NCI-H2081 (cell line): ENCODE results near the gene ACBD6.

Source experiments
- DNase-seq, 2 experiments: peaks; one replicate each; lab custom pipeline; 2025; lab: John Stamatoyannopoulos, UW

ACBD6 gene

DNA sequence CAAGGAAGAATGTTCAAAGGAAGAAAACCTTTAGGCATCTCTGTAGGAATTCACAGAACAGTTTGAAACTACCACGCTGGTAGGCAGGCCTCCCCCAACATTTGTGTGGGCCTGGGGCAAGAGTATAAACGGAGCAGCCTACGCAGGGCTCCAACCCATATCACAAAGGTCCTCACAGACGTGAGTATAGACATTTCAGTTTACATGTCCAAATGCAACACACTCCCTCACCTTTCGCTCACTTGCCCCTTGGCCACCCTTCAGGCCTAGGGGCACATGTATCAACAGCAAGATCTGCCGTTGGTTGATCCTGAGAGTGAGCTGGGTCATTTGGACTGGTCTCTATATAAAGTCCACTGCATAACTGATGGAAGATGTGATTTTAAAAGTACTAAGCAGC lies 133.3 kb downstream of the ACBD6 start:
- no peak for DNase-seq

DNA sequence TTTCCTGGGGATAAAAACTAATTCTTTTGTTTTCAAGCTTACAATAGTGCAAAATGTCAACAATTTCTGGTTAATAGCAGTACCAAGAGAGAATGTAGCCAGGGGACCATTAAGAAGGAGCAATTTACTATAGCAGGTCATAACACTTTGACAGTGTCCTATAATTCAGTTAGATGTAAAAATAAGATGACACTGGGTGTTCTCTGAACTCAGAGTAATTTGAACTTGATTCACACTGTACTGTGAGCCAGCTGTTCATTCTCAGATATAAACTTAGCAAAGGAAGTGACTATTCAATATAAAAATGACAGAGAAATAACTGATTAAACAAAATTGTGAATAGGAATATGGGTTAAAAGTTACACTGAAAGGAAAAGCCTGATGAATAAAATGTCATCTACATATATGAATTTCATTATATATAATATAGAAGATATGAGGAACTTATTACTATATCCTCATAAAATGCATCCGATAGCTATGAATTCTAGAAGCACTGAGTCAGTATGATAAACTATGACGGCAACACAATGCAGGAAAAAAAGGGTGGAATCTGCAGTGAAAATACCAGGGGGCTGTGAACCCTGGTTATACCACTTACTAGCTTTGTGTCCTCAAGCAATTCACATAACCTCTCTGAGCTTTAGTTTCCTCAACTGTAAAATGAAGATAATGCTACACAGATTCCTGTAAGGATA lies 135.9 kb downstream of the ACBD6 start:
- DNase-seq, result no peak

DNA sequence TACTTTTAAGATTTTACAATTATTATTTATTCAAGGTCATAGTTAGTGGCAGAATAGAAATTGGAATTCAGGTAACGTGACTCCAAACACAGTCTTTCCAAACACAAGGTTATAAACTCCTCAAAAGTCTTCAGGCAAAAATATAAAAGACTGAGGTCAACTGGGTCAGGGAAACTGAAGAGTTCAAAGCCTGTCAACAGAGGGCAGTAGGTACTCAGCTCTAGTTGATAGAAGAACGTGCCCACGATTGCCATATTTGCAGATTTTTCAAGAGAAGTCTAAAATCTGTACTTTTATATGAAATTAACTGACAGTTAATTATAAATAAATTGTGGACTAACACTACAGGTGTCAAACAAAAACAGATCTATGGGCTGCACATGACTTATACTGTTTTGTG lies 137.3 kb downstream of the ACBD6 start:
- peak in 1 of 2 experiments; percentile 34 for DNase-seq

DNA sequence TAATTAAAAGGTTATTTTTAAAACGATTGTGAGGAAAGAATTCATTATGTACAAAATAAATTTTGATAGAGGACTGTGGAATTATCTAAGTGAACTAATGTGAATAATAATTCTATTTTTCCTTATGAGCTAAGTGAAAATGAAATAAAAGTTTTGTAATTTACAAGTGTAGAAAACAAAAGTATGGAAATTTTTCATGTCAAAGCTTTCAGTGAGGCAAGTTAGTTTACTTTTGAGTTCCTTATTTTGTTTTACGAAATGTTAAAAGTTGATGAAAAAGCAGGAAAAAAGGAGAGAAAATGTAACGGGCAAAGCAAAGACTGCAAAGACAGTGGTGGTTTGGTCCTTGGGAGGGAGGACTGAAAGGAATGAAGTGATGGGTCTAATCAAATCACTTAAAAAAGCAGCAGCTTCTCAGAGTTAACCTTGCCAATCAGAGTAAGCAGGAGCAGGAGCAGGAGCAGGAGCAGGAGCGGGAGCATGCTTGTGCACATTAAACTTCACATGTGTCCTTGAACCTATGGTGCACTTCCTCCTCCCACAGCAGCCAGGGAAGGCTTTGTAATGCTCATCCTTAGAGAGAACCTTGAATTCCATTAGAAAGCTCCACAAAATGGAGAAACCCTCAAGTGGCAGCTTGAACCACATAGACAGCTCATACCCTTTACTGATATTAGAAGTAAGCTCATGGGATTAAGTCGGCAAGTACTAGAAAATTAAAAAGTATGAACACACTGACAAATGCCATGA lies 139.0 kb downstream of the ACBD6 start:
- DNase-seq, result no peak

DNA sequence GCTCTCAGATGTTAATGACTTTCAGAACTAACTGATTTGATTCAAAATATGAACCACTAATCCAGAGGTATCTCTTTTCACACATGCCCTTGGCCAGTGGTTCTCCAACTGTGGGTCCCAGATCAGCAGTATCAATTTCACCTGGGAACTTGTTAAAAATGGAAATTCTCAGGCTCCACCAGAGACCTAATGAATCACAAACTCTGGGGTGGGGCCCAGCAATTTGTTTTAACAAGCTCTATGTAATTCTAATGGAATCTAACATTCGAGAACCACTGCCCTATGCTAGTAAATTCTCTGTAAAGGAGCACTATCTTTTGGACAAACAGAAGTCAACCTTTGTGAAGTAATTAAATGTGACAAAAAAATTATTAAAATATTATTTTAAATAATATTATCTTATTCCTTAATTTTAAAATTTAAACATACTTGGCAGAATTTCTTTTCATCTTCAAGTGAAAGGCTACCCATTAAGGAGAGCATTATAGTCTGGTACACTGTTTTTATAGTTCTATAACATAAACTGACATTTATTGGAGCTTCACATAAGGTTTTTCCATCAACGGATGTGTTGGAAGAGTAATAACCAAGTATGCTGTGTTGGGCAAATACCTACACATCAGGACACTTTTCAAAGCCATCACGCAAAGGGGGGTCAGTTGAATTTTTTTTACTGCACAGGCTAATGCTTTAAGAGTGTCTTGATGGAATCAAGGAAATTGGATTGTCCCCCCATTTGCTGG lies 141.9 kb downstream of the ACBD6 start:
- DNase-seq, result no peak

DNA sequence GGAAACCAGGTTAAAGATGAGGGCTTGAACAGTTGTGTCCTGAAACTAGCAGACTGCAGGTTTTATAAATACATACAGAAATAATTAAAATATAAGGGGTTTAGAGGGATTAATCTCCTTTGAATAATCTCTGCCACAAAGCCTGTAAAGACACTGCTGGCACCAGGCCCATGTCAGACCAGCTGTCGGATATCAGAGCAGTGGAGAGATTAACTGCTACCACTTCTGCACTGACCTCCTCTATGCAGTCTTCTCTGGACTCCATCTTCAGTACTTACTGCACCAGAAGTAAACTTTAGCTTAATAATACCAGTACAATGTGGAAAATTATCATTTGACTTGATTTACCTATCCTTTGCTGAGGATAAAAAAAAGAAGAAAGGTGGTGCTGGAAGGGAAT lies 143.7 kb downstream of the ACBD6 start:
- DNase-seq, result peak; percentile 34 to 64

DNA sequence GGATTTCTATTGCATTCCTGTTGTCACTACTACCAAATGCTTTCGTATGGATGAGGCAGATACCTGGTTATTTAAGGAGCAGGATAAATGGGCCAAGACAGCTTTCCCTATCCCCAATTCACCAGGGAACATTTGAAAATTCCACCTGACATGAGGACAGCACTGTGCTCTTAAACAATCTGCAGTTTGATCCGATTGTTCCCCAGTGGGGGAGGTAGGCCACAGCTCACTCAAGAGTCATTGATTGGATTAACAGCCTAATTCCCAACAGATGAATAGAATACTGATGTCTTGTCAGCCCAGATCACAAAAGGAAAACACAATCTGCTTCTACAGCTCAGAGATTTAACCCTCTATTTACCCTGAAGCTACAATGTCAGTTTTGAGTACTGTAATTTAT lies 148.4 kb downstream of the ACBD6 start:
- no peak for DNase-seq

DNA sequence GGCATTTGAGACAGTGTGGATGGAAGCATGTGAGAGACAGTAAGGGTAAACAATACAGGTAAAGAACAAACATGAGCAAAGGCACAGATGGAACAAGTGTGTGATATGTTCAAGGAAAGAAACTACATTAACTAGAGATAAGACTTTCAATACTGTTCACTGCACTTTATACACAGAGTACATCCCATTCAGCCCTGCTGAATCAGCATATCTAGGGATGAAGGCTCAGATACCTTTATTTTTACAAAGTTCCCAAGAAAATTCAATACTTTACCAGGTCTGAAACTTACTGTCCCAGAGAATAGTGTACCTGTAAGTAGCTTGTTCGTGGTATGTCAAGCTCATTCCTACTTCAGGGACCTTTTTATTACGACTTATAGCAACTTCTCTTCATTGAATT lies 149.8 kb downstream of the ACBD6 start:
- no peak for DNase-seq

DNA sequence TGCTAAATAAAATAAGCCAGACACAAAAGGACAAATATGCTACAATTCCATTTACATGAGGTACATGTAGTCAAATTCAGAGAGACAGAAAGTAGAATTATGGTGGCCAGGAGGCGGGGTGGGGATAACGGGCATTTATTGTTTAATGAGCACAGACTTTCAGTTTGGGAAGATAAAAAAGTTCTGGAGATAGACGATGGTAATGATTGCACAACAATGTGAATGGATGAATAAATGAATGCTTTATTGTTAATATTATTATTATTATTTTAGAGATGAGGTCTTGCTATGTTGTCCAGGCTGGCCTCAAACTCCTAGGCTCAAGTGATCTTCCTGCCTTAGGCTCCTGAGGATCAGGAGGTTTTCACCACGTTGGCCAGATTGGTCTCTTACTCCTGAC lies 150.4 kb downstream of the ACBD6 start:
- no peak for DNase-seq

DNA sequence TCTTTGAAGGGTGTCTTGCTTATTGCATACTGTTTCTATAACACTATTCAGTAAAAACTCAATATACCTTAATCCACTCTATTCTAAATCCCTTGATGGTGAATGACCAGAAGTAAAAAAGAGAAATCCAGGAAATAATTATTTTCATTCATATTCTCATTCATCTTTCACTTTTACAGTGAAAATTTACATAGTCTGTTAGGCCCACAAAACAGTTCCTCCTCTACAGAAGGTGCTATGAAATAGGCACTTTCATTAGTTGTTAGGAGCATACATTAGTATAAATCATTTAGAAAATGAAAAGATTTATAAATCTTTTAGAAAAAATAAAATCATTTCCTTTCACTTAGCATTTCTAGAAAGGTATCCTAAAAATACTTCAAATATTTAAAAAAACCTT lies 157.2 kb downstream of the ACBD6 start:
- DNase-seq, result no peak

DNA sequence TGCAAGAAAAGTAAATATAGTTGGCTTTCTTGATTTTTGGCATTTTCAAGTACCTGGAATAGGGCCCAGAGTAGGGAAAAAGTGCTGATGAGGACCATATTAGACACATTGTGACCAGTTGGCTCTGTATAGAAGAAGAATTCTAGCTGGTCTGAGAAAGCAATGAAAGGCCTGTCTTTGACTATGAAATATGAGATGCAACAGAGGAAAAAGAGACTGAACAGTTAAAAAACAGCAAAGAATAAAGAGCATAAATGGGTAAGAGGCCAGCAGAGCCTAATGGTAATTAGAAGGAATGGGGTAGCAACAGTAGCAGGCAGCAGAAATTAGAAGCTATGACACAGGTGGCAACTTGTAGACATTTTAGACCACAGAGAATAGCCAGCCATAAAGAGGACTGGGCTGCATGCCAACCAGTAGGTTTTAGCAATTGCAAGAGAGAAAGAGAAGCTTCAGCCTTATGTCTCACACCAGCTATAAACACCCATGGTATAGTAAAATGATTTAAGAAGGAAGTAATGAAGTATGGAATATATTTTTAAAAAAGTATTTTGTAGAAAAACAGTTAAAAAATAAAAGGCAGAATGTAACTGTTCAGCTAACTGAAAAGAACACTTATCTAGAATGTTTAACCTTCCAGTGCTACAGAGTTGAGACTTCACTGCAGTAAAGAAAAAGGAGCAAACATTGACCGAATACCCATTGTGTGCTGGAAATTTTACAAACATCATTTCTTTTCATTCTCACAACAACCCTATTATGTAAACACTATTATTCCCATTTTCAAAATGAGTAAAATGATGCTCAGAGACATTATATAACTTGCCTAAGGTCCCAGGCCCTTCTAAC lies 158.2 kb downstream of the ACBD6 start:
- DNase-seq, result peak; percentile 85 to 96

DNA sequence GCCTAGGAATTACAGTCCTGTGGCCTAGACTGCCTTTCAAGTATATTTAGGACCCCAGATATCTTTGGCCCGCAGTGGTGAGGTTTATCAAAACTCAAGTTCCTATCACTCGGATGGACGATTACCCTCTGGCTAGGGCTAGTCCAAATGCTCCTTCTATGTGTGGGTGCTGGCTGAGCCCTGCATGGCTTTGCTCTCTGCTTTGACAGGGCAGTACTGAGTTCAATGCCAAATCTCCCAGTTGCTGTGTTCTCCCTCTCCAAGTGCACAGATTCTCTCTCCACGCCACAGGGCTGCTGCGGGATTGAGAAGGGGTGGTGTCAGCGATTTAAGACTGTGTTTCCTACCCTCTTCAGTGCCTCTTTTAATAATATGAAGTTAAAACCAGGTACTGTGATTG lies 175.3 kb downstream of the ACBD6 start:
- DNase-seq, result no peak

DNA sequence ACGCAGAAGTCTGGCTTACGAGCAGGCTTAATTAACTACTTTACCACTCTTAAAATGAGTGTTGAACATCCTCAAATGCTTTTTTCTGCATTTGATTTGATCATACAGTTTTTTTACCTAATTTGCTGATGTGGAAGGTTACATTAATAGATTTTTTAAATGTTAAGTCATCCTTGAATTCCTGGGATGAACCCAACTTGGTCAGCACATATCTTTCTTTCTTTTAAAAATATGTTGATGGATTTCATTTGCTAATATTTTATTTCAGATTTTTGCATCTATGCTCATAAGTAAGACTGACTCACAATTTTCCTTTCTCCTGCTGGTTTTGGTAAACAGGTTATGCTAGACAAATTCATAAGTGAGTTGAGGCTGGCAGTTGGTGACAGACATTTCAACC lies 189.5 kb downstream of the ACBD6 start:
- no peak for DNase-seq

DNA sequence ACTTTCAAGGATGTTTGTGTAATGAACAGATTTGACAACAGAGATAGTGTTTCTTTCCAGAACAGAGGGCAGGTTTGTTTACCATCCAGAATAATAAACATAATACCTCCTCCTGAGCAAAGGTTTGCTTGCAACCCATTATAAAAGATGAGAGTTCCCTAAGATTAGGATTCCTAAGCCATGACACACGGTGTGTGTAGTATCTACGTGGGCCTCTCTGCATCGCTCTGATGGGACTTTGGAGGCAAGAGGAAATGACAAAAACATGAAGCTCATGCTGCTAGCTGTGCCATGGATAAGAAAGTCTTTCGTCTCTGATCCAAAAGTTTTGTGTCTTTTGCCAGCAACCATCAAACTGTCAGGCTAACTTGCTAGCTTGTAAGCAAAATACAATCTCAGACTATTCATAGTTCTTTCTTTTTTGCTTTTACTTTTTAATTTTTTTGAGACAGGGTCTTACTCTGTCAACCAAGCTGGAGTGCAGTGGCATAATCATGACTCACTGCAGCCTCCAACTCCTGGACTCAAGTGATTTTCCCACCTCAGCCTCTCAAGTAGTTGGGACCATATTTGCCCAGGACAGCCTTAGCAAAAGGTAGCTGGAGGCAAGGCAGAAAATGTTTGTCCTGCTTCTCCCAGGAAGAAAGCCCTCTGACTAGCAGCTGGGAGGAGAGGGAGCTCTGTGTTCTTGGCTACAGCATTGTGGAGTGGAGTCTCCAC lies 191.2 kb downstream of the ACBD6 start:
- no peak for DNase-seq

DNA sequence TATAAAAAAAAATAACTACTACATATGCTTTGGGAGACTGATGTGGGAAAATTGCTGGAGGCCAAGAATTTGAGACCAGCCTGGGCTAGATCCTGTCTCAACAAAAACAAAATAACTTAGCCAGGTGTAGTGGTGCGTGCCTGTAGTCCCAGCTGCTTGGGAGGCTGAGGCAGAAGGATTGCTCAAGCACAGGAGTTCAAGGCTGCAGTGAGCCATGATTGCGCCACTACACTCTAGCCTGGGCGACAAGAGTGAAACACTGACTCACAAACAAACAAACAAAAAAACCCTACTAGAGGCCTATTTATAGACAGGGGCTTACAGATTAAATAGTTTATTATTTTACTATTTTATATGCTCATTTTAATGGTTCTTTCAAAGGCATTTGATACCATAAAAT lies 192.3 kb downstream of the ACBD6 start:
- no peak for DNase-seq

DNA sequence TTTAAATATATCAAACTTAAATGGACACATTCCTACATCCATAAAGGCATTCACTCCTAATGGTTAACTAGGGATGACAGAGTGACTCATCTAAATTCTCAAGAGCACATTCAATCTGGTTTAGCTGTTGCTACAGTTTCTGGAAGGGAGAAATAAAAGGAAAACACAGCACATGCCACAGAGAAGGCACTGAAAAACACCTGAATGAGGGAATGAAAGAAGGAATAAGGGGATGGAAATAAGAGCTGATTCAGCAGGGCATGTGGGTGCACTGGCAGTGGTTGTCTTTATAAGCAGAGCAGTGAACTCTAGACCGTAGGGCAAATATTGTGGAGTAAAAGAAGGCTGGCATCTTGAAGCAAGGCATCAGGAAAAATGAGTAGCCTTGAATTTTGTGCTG lies 193.0 kb downstream of the ACBD6 start:
- no peak for DNase-seq

DNA sequence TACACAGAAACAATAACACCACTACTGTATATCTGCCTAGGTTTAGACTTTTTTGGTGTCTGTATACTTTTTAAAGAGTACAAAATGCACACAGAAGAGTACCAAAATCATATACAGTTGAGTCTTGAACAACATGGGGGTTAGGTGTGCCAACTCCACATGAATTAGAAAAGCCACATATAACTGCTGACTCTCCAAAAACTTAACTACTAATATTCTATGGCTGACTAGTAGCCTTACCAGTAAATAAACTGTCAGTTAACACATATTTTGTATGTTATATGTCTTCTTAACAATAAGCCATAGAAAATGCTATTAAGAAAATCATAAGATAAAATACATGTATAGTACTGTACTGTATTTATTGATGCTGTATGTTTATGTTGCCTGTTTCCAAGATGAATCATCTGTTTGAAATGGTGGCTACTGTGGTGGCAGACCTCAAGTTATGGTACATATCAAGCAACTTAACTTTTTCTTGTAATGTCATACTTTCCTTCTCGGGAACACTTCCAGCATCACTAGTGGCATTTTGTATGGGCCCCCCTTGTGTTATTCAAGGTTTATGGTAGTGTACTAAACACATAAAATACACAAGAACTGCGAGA lies 201.1 kb downstream of the ACBD6 start:
- no peak for DNase-seq

DNA sequence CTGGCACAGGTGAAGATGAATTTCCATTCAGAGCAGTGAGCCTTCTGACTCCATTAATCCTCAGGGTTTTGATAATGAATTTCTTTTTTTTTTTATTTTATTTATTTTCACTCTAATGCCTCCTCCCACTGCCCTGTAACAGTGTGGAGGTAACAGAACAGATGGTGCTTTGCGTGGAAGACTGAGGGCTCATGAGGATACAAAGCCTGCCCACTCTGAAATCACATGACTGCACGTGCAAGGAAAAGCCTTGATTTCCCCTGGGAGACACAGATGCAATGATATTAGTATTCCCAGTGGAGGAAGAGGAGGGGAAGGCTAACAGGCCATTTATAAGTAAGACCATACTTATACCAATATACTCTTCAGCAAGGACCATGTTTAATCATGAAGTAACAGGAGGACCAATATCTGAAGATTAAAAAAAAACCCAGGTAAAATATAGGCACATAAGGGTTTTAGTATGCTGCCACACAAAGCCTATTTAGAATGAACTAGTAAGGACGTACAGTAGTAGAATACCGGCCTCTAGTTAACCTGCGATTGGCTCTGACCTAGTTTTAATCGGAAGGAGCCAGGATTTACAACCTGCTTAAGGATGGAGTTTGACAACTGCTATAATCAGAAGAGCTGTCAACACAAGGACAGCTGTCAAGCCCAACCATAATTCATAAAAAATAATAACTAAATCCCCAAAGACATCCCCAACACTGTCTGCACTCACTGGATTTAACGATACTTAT lies 202.7 kb downstream of the ACBD6 start:
- DNase-seq, result no peak

DNA sequence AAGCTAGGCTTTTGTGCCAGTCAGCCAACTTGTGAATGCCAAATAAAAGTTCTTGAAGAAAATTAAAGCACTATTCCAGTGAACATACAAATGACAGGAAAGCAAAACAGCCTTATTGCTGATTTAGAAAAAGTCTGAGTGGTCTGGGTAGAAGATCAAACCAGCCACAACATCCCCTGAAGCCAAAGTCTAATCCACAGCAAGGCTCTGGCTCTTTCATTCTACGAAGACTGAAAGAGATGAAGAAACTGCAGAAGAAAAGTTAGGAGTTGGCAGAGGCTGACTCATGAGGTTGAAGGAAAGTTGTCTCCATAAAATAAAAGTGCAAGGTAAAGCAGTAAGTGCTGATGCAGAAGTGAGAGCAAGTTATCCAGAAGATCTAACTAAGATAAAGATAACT lies 206.4 kb downstream of the ACBD6 start:
- no peak for DNase-seq

DNA sequence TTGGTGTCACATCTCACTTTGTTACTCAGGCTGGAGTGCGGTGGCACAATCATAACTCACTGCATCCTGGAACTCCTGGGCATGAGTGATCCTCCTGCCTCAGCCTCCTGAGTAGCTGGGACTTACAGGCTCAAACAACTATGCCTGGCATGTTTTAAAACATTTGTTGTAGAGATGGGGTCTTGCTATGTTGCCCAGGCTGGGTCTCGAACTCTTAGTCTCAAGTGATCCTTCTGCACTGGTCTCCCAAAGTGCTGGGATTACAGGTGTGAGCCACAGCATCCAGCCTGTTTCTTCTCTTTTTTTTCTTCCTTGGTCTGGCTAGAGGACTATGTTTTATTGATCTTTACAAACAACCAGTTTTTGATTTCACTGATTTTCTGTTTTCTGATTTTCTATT lies 207.7 kb downstream of the ACBD6 start:
- no peak for DNase-seq
